Activated CD4-positive, alpha-beta T cell treated with anti-CD3 and anti-CD28 coated beads, Interleukin-2, Interleukin-4, amounts not matched to agents 100 ng/mL and 50 ng/mL, durations not matched to agents 16 hours and 8 hours (primary cell): ENCODE results near the gene ANKS1B.
"Not testable (repeated sequence)": the region's sequence is repeated elsewhere in the genome, so short reads cannot be mapped to it uniquely, and the experiment has no call there.

Experiments
- DNase-seq: peaks from one replicate; pipeline ENCODE4 v3.0.0-alpha.2; 2020; ENCODE audit warnings: low spot score

Gene ANKS1B

DNA sequence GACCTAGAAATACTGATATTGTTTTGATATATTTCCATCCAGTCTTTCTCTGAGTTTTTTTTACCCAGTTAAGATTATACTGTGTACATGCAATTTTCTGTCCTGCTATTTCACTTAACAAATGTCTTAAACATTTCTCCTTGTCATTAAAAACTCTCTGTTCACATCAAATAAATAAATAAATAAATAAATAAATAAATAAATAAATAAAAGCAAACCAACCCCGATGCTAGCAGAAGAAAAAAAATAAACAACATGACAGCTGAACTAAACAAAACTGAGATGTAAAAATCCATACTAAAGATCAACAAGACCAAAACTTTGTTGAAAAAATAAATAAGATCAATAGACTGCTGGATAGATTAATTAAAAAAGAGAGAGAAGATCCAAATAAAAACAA, 407.6 kb downstream of the ANKS1B start:
- not testable (repeated sequence) for DNase-seq

DNA sequence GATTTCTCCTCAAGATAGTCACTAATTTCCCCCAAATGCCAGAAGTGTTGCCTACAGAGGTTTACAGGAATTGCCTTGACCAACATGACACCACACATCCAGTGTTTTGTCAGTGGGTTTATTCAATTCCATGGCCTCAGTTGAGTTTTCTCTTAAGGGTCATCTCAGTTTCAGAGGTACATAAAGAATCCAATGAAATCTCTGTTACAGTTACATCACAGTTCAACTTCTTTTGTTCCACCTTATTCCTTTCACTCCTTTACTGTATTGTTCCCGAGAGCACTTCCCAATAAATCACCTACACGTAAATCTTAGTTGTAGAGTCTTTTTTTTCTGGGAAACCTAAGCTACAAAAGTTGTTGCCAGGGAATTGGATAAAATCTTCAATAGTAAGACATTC, 410.8 kb downstream of the ANKS1B start:
- no peak for DNase-seq

DNA sequence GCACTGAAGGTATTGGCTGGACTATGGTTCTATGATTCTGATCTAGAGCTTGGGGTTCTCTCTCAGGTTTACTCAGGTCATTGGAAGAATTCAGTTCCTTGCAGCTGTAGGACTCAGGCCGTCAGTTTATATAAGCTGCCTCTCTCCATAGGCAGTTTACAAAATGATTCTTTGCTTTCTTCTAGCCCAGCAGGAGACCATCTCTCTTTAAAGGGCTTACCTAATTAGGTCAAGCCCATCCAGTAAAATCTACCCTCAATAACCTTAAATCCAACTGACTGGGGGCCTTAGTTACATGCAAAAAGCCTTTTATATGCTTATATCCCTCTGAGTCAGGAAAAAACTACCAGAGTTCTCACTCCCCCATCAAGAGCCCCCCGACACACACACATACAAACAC, 417.7 kb downstream of the ANKS1B start:
- DNase-seq, result no peak

DNA sequence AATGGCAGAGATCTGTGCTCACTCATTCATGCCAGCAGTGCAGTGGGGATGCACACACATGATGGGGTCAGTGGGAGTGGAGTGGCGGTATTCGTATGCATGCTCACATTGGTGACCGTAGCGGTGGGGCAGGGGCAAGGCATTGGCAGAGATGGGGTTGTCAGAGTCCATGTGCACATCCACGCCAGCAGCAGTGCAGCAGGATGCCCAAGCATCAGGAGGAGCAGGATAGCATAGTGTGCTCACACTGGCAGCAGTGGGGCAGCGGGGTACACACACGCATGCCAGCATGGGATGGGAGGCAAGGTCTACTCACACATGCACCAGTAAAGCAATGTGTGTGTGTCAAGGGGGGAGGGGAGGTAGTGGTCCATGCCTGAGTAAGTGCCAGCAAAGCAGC, 426.6 kb downstream of the ANKS1B start:
- no peak for DNase-seq

DNA sequence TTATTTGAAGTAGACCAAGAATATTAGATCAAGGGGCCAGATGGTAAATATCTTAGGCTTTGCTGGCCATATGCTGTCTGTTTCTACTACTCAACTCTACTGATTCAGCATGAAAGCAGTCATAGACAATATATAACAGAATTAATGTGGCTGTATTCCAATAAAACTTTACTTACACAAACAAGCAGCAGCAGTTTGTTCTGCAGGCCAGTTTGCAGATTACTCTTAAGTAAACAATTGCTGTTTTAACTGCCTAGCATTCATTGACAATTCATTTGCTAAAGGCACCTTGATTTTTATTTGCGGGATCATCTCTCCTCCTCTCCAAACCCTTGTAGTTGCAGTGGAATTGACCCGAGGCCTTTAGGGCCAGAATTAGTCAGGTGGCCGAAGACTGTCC, 431.3 kb downstream of the ANKS1B start:
- DNase-seq, result no peak

DNA sequence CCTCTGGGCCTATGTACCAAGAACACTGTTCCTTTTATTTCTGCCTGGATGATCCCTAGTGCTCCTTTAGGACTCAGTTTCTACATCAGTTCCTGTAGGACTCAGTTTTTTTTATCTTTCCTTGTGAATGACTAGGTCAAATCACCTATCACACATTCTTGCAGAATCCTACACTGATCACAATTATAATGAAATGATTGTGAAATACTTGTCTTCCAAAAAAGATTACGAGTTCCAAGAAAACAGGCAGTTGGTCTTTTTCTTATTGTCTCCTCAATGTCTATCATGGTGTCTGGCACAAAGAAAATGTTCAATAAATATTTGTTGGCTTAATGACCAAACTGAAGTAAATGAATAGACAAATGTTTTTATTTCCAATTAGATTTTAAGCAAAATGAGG, 432.7 kb downstream of the ANKS1B start:
- no peak for DNase-seq

DNA sequence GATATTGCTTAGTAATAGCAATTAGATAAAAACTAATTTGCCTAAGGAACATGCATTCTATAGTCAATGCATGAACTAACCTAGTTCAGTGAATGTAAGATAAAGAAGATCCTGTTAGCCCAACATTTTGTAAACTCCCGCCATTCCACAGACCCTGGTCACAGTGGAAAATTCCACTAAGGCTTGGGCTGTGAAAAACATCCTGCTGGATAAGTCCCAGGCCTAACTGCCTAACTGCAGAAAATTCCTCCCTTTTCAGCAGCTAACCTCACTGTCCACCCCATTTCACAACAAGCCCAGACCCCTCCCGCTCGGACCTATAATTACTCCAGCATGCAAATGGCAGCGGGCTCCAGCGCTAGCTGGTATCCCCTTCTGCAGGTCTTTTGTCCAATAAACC, 435.1 kb downstream of the ANKS1B start:
- DNase-seq, result no peak

DNA sequence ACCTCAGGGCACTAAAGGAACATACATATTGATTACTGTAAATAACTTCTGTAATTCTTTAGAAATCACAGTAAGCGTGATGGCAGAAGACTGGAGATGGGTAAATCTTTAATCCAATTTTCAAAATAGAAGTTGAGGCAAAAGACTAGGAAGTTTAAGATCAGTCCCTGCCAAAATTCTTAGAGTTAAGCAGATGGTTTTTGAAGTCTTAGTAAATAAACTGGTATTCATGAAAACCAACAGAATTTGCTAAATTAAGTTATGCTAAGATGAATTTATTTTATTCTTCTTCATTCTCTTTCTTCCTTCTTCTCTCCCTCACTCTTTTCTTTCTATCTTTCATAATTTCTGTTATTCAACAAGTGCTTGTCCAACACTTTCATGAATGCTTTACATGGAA, 435.5 kb downstream of the ANKS1B start:
- DNase-seq, result no peak

DNA sequence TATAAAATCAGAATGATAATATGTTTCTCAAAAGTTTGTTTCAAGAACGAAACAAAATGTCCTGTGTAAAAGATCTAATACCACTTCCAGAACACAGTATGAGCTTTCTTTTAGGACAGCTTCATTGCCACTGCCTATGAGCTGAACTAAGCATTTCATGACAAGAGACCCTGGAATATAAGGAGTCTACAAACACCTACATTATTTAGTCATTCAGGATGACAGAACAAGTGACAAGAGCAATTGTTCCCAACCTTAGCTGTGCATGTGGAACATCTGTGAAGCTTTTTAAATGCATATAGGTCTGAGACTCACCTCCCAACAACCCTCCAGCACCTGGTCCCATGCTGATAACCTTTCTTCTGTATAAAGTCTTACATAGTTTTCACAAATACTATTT, 440.3 kb downstream of the ANKS1B start:
- DNase-seq, result no peak

DNA sequence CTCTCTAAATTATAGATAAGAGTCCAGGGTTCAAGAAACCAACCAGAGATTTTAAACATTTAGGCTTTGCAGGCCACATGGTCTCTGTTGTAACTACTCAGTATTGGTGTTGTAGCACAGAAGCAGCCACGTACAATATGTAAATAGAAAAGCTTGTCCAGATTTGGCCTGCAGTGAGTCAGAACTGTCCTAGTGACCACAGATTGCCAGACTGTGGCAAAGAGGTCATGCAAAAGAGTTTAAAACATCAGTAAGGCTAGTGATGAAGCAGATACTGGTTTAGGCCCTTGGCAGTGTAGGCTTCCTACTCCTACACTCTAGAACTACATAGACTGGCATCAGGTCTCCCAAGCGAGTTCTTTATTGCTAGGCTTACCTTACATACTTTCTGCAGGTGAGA, 454.8 kb downstream of the ANKS1B start:
- no peak for DNase-seq

DNA sequence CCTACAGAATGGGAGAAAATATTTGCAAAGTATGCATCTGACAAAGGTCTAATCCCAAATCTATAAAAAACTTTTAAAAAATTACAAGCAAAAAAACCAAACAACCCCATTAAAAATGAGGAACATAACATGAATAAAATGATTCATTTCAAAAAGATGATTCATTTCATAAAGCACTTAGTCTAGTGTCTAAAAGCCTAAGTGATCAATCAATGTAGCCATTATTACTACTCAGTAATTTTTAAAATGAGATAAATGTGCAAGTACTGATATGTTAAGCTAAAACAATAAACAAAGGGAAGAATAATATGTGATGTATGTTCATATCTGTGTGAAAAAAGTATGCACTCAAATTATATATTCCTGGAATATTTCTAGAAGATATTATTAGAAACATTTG, 456.3 kb downstream of the ANKS1B start:
- DNase-seq, result no peak

DNA sequence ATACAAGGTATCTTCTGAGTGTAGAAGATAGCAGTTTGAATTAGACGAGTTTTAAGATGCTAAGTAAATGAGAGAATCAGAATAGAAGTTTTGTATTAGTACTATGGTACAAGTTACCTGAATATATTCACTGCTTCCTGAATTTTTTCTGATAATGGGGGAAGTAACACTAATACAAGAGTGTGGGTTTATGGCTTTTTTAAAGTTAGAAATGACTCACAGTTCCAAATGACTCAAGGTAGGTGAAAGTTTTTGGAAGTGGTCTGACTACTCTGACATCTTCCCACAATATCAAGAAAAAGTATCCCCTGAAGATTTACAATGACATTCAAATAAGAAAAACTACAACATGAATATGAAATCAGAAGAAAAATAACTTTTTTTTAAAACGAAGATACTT, 460.9 kb downstream of the ANKS1B start:
- DNase-seq, result no peak

DNA sequence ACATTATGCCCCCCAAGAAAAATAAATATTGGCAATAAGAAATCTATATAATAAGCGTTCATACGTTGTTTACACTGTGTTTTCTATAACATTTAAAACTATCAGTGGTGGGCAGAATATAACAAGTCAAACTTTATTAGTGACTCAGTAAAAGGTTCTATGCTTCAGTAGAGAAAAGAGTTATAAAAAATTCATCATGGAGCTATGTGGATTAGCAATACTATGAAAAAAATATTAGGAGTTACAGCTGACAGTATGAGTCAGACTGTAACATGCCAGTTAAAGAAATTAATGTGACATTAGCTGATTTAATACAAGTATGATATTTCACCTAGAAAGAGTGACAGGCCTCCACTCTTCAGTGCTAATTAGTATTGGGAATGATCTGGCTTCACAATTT, 462.3 kb downstream of the ANKS1B start:
- DNase-seq, result no peak

DNA sequence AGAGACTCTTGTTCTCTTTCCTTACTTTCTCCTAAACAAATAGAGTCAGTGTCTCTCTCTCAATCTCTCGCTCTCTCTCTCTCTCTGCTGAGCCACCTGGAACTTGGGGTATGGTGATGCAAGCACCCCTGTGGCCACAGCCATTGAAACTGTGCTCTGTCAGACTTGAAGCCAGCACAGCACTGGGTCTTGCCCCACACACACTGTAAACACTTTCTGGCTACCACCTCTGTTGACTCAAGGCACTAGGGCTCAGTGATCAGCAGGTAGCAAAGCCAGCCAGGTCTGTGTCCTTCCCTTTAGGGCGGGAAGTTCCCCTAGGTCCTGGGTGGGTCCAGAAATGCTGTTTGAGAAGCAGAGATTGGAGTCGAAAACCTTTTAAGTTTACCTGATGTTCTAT, 463.1 kb downstream of the ANKS1B start:
- DNase-seq, result no peak

DNA sequence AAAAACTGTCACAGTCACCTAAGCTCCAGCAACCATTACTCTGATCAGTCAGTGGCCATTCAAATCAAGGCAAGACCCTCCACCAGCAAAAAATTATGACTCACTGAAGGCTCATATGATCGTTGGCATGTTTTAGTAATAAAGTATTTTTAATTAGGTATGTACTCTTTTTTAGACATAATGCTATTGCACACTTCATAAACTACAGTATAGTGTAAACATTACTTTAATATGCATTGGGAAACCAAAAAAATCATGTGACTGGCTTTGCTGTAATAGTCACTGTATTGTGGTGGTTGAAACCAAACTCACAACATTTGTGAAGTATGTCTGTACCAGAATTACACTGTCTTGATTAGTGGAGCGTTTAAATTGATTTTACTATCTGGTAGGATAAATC, 471.7 kb downstream of the ANKS1B start:
- no peak for DNase-seq

DNA sequence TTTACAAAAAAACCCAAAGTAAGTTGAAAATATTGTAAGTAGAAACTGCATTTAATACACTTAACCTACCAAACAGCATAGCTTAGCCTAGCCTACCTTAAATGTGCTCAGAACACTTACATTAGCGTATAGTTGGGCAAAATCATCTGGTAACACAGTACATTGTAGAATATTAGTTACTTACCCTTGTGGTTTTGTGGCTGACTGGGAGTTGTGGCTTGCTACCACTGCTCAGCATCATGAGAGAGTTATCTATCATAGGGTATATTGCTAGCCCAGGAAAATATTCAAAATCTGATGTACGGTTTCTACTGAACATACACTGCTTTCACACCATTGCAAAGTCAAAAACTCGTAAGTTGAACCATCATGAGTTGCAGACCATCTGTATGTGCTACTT, 478.9 kb downstream of the ANKS1B start:
- no peak for DNase-seq

DNA sequence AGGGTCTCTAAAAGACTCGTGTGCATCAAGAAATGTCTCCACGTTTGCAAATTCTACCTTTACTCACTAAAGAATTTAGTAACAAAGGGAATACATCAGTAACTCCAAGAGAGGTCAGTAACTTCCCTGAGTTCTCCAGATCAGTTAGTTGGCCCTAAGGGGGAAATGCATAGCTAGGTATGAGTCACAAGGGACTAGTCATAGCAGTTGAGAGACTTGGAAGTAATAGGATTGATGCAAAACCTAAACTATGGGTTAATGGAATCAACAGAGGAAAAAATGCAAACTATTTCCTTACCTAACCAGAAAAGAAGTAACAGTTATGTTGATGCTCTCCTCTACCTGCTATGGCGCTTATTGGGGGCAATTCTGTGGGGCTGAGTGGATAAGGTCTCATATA, 486.0 kb downstream of the ANKS1B start:
- DNase-seq, result no peak

DNA sequence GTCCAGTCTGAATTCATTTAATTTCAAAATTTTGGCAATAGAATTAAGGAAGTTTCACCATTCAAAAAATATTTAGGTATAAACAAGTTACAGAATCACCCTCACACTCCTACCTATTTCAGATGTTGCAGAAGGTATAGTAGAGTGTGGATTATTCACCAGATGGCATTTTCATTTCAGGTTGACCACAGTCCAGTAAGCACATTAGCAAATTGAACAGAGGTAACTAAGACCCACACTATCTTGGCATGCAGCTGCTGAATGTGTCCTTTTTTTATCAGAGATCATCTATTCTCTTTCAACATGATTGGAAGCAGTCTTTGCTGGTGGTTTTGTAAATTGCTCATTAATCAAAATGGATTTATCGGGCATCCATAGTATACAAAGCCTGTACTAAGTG, 488.9 kb downstream of the ANKS1B start:
- no peak for DNase-seq

DNA sequence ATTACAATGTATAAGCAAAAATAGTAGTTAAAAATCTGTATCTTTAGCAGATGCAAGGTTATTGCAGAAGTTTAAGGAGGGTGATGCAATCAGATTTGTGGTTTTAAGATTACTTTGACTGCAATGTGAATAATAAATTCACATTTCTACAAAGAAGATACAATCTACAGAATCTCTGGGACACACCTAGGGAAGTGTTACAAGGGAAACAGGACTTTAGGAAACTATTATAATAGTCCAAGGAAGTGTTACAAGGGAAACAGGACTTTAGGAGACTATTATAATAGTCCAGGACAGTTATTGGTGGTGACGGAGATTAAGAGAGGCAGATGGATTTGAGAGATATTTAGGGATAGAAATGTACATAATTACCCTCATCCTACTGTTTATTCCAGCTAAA, 491.5 kb downstream of the ANKS1B start:
- no peak for DNase-seq

DNA sequence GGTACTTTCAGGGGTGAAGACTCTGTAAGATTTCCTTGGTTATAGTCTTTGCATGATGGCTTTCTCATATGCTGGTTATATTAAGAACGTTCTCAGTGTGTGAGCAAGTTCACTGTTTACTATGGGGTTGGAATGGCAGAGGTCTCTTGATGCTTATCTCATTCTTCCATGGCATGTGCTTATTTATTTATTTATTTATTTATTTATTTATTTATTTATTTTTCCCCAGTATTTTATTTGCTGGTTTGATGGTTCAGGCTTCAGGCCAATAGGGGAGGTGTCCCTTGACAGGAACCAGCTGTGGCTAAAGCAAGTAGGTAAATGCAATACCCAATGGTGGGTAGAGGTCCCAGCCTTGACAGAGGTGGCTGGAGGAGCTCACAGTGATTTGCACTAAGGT, 498.5 kb downstream of the ANKS1B start:
- DNase-seq, result no peak

DNA sequence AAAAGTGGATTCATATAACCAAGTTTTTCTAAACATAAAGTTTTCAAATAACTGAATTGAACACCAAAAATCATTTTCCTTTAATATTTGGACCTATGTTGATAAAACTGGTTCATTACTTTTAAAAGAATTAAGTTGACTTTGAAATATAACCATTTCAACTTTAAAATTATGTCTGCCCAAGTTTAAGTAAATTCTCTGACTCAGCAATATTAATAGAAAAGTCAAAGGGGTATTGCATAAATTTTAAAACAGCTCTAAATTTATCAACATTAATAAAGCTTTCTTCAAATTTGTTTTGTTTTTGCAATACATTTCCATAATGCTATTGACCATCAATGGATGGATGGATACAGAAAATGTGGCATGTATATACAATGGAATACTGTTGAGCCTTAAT, 505.6 kb downstream of the ANKS1B start:
- no peak for DNase-seq

DNA sequence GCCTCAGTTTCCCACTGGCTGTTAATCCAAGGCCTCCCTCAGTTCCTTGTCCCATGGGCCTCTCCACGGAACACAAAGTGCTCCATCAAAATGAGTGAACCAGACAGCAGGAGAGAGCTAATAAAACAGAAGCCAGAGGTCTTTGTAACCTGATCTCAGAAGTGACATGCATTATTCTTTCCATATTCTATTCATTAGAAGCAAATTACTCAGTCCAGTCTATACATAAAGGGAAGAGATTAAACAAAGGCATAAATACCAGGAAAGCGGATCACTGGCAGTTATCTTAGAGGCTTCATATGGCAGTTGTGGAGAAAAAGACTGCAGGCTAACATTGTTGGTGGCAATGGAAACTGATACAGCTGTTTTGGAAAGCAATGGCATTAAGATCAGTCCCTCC, 507.8 kb downstream of the ANKS1B start:
- no peak for DNase-seq

DNA sequence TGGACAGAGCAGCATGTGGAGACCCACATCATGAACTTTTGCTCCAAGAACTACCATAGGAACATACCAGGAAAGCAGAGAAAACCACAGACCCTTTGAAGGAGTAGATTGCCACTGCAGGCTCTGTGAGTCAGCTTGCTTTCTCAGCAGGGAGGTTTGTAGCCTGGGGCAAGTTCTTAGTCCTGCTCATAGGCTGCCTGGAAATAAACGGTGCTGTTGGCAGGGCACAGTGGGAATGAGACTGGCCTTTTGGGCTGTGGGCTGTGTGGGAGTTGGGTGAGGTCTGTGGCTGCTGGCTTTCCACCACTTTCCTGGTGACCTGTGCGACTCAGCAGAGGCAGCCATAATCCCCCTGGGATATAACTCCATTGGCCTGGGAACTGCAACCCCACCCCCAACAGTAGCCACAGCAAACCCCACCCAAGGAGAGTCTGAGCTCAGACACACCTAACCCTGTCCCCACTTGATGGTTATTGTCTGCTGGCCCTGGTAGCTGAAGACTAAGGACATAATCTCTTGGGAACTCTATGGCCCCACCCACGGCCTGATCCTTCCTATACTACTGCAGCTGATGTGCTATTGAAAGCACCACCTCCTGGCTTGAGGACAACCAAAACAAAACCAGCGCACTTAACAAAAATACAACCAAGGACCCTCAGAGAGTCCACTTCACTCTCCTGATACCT, 529.2 kb downstream of the ANKS1B start:
- no peak for DNase-seq

DNA sequence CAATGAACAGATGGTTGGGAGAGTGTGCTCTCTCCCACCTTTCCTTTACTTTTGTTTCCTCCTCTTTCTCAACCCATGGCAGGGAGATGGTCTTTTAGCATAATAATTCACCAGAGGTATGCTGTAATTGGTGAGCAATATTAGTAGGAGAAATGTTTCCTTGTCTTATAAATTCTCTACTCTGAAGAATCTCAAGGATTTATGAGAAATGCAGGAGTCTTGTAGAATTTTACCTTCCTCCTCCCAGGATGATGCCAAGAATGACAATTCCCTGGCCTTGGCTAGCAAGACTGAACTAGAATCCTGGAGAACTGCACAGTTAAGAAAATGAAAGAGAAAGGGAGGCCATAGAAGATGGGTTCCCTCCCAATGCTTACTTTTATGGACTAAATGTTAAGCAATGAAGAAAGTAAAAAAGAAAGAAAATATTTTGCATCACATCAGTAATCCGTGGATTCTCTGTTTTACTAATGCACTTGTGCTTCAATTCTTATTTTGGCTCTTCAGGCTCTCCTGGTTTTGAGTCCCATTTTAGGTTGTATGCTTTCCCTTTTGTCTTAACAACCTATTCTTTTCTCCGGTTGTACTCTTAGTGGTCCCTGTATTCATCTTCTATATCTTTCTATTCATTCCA, 530.1 kb downstream of the ANKS1B start:
- no peak for DNase-seq
